ENCODE data around the gene FRMPD1. TPM values are rescaled to one million over a fixed set of nuclear protein-coding genes. Genes with fewer than 3 reads are reported as not detected.
A peak's percentile ranks its signal among the peaks of the same experiment; 100 is the strongest.

The FRMPD1 gene
- total and polyA plus RNA-seq, 9 donors, result 0.01 to 0.46 (median 0.26) TPM; not detected in 4

DNA sequence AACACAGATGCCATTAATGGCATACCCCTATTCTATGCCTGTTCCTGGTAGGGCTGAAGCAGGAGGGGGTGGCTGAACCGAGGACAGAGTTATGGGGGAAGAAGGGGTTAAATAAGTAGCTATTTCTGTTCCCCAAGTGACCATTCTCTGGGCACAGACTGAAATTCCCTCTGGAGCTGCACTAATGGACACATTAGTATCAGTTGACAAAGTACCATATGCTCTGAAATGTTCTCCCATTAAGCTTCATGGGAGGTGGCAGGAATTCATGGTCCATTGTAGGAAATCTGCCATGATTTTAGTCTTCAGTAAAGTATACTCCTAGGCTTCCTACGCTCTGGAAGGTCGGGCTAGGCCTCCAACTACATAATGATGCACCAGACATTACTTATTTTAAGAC lies 10.5 kb upstream of the FRMPD1 start:
- Histone ChIP-seq H3K9me3 (no peaks in the 10 kb centered on the region), H3K36me3 (no peaks in the 10 kb centered on the region), H3K27me3 (no peaks in the 10 kb centered on the region), H3K4me3 (no peak overlapping the region), H3K4me1 (ENCODE audit: insufficient read depth) (no peaks in the 10 kb centered on the region), H3K27ac (no peak overlapping the region)
- intact Hi-C loops (cut with DNase I), result loop anchor here in 1 of 4 donors (5.0 kb wide), 1 partner anchor 472 kb away; no protein-coding TSS in a partner anchor
- 68 to 79% (median 71%) methylated on average over 3 of the region's 3 CpGs for WGBS, 3 donors
- no peak for TF ChIP-seq POLR2A (IDR thresholded peaks at IDR 0.05)
- no peak for TF ChIP-seq EP300 (IDR thresholded peaks at IDR 0.05)
- no peak for DNase-seq

DNA sequence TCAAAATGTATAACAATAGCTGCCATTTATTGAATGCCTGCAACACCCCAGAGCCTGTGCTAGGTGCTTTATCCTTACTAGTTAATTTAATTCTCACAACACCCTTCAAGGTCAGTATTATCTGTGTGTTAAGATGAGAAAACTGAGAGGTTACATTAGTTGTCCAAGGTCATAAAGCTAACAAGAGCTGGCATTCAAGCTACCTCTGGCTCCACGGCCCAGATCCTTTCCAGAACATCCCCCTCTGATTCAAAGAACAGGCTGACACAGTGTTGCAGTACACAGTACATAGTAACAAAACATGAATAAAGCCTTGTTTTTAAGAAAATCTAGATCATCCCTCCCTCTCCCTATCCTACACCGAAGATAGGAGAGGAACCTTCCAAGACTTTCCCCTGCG lies 9.4 kb upstream of the FRMPD1 start:
- no peak overlapping the region for H3K27ac ChIP-seq
- H3K9me3 ChIP-seq, result no peaks in the 10 kb centered on the region
- WGBS, 3 donors, result 29 to 37% (median 35%) methylated on average over 3 of the region's 3 CpGs
- DNase-seq, result no peak
- no peak for TF ChIP-seq POLR2A (IDR thresholded peaks at IDR 0.05)
- TF ChIP-seq, protein P1, sequence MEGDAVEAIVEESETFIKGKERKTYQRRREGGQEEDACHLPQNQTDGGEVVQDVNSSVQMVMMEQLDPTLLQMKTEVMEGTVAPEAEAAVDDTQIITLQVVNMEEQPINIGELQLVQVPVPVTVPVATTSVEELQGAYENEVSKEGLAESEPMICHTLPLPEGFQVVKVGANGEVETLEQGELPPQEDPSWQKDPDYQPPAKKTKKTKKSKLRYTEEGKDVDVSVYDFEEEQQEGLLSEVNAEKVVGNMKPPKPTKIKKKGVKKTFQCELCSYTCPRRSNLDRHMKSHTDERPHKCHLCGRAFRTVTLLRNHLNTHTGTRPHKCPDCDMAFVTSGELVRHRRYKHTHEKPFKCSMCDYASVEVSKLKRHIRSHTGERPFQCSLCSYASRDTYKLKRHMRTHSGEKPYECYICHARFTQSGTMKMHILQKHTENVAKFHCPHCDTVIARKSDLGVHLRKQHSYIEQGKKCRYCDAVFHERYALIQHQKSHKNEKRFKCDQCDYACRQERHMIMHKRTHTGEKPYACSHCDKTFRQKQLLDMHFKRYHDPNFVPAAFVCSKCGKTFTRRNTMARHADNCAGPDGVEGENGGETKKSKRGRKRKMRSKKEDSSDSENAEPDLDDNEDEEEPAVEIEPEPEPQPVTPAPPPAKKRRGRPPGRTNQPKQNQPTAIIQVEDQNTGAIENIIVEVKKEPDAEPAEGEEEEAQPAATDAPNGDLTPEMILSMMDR (IDR thresholded peaks at IDR 0.05), result no peak
- TF ChIP-seq EP300 (IDR thresholded peaks at IDR 0.05), result no peak
- H3K36me3 ChIP-seq, result no peaks in the 10 kb centered on the region
- no peak overlapping the region for H3K4me3 ChIP-seq
- no peaks in the 10 kb centered on the region for H3K27me3 ChIP-seq
- intact Hi-C loops (cut with DNase I), result loop anchor here in 1 of 4 donors (5.0 kb wide), 1 partner anchor 471 kb away; no protein-coding TSS in a partner anchor
- H3K4me1 ChIP-seq (ENCODE audit: insufficient read depth), result no peaks in the 10 kb centered on the region

DNA sequence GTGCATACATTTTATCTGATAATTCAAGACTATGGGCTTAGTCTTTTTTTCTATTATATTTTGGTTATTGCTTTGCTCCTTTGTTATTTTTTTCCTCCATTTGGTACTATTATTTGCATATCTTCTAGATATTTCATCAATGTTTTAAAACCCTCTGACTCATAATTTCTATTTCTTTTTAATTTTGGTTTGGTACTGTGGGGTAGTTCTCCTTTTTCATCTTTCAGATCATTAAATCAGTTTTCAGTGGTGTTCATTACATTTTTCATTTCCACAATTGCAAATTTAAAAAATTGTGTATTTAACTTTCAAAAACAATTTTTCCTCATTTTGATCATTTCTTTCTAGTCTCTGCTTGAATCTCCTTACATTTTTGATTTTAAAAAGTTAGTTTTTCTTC lies 7.5 kb upstream of the FRMPD1 start:
- Histone ChIP-seq H3K9me3 (no peaks in the 10 kb centered on the region), H3K36me3 (no peaks in the 10 kb centered on the region), H3K27me3 (no peaks in the 10 kb centered on the region), H3K4me1 (ENCODE audit: insufficient read depth) (no peaks in the 10 kb centered on the region), H3K4me3 (no peak overlapping the region), H3K27ac (no peak overlapping the region)
- DNase-seq, result no peak
- intact Hi-C loops (cut with DNase I), result loop anchor here in 1 of 4 donors (5.0 kb wide), 1 partner anchor 469 kb away; no protein-coding TSS in a partner anchor
- no peak for TF ChIP-seq POLR2A (IDR thresholded peaks at IDR 0.05)
- TF ChIP-seq, protein P1 (IDR thresholded peaks at IDR 0.05), result no peak
- no peak for TF ChIP-seq EP300 (IDR thresholded peaks at IDR 0.05)

DNA sequence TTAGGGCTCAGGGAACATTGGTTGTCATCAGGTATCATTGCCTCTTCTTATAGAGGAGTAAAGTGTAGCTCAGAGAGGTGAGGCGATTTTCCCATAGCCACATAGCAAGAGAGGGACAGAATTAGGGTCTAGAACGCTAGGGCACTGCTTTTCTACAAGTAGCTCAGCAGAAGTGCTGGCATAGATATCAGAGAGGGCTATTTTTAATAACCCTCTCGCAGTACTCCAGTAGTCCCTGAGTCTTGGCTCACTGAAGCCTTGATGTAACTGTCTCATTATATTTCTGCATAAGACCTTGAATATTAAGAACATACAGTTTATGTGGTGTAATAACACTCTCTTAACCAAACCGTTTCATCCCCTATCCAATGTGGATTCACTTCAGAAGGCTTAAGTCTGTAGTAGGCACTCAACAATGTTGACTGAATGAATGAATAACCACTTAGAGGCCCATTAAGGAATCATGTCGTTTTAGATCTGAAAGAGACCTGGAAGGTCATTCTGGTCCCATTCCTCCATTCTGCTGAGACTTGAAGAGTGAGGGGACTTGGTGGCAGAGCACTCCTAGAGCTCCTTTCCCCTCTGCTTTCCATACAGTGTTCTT lies 4.7 kb upstream of the FRMPD1 start:
- intact Hi-C loops (cut with DNase I), result no loop called here
- no peaks in the 10 kb centered on the region for H3K36me3 ChIP-seq
- H3K9me3 ChIP-seq, result no peaks in the 10 kb centered on the region
- no peaks in the 10 kb centered on the region for H3K27me3 ChIP-seq
- no peak overlapping the region for H3K27ac ChIP-seq
- TF ChIP-seq, protein P1 (IDR thresholded peaks at IDR 0.05), result no peak
- TF ChIP-seq POLR2A (IDR thresholded peaks at IDR 0.05) (no peak), EP300 (IDR thresholded peaks at IDR 0.05) (no peak)
- peaks cover 2% of the 10 kb centered on the region for H3K4me1 ChIP-seq (ENCODE audit: insufficient read depth)
- no peak overlapping the region for H3K4me3 ChIP-seq
- no peak for DNase-seq
- 53 to 60% (median 54%) methylated on average over 5 of the region's 5 CpGs for WGBS, 3 donors

DNA sequence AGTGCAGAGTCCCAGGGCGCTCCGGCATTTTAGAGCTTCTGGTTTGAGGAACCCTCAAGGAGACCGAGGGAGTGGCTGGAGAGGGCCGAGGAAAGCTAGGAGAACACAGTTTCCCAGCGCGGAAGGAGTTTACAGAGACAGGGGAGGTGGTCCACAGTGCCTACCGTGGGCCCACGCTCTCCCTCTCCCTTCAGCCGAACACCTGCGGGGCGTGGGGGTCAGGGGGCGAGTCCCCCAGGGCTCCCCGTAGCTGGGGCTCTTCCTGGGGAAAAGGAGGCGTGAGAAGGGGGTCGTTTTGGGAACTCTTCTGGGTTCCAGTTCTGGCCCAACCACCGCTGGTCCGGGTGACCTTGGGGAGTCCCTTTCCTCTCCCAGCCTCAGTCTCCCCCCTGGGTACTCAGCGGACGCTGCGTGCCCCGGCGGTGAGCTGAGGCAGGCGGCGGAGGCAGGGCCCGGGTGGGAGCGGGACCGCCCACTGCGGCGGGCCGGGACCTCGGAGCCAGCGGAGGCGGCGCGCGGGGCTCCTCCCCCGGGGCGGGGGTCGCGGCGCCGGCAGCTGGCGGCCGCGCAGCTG lies 368 bp upstream of the FRMPD1 start:
- Histone ChIP-seq H3K4me3 (peak overlapping the region; percentile 39), H3K9me3 (no peaks in the 10 kb centered on the region), H3K27ac (no peak overlapping the region), H3K27me3 (no peaks in the 10 kb centered on the region), H3K36me3 (no peaks in the 10 kb centered on the region), H3K4me1 (ENCODE audit: insufficient read depth) (peaks cover 7% of the 10 kb centered on the region)
- WGBS, 3 donors, result 10 to 25% (median 13%) methylated on average over 26 to 42 of the region's 45 CpGs
- intact Hi-C loops (cut with DNase I), result no loop called here
- TF ChIP-seq, protein P1 (IDR thresholded peaks at IDR 0.05), result no peak
- no peak for TF ChIP-seq POLR2A (IDR thresholded peaks at IDR 0.05)
- no peak for TF ChIP-seq EP300 (IDR thresholded peaks at IDR 0.05)
- no peak for DNase-seq

Measured in ovary (tissue), 9 donors.